MCF 10A (cell line): ENCODE results near the gene PDE7B. TPM values are rescaled to one million over a fixed set of nuclear protein-coding genes. Genes with fewer than 3 reads are reported as not detected.

Experiments used
- BruUV-seq: library from RNA; stranded (reverse); fragments of 400-500 nt; replicated peaks from 2 replicates; lab custom pipeline; 2021; lab: Mats Ljungman, UMichigan
- CTCF ChIA-PET: fragments of 300-600 bp; sonication (Branson Sonifier 250); formaldehyde crosslinking; extraction: SDS; loops from one replicate; lab custom pipeline; 2021; ENCODE audit warnings: antibody characterized with exemption, inconsistent platforms; lab: Yijun Ruan, JAX
- POLR2A ChIA-PET: fragments of 300-600, 350-650 bp; sonication (Branson Sonifier 250); formaldehyde crosslinking; extraction: SDS; loops from one replicate; lab custom pipeline; 2020; ENCODE audit warnings: antibody characterized with exemption, inconsistent platforms; lab: Yijun Ruan, JAX
- DNase-seq: peaks from one replicate; pipeline ENCODE4 v3.0.0-alpha.2; 2018; ENCODE audit not compliant: unreplicated experiment
- H3K27ac Mint-ChIP-seq: one replicate; pipeline ENCODE4 v1.8.0; 2022; ENCODE audit warnings: mild to moderate bottlenecking, low read depth, mixed read lengths; ENCODE audit not compliant: unreplicated experiment
- H3K27me3 Mint-ChIP-seq: one replicate; pipeline ENCODE4 v1.8.0; 2022; ENCODE audit warnings: mixed read lengths; ENCODE audit not compliant: insufficient read depth, unreplicated experiment
- H3K36me3 Mint-ChIP-seq: one replicate; pipeline ENCODE4 v1.8.0; 2022; ENCODE audit warnings: mild to moderate bottlenecking, moderate library complexity, mixed read lengths; ENCODE audit not compliant: insufficient read depth, unreplicated experiment
- H3K4me1 Mint-ChIP-seq: one replicate; pipeline ENCODE4 v1.8.0; 2022; ENCODE audit warnings: mixed read lengths; ENCODE audit not compliant: insufficient read depth, unreplicated experiment
- H3K4me3 Mint-ChIP-seq: one replicate; pipeline ENCODE4 v1.8.0; 2022; ENCODE audit warnings: mild to moderate bottlenecking, moderate library complexity, mixed read lengths; ENCODE audit not compliant: unreplicated experiment
- H3K9me3 Mint-ChIP-seq: one replicate; pipeline ENCODE4 v1.8.0; 2022; ENCODE audit warnings: mixed read lengths; ENCODE audit not compliant: unreplicated experiment
- intact Hi-C: fragments of 100-400 bp; cut with micrococcal nuclease; formaldehyde crosslinking; loops from 2 replicates; pipeline ENCODE4 v1.14.1; 2022
- total RNA-seq: library from RNA; stranded (reverse); gene quantifications from 2 replicates; pipeline ENCODE4 v1.2.3, GENCODE V29; 2022
- TF ChIP-seq, protein P1 (sequence below): fragments of 200-600 bp; IDR thresholded peaks from one replicate; pipeline ENCODE4 v1.8.0; 2022; ENCODE audit warnings: antibody characterized with exemption, mild to moderate bottlenecking; ENCODE audit not compliant: unreplicated experiment

Gene PDE7B
- total RNA-seq, 1 experiment from 2014 or later, result 1.4 TPM

DNA sequence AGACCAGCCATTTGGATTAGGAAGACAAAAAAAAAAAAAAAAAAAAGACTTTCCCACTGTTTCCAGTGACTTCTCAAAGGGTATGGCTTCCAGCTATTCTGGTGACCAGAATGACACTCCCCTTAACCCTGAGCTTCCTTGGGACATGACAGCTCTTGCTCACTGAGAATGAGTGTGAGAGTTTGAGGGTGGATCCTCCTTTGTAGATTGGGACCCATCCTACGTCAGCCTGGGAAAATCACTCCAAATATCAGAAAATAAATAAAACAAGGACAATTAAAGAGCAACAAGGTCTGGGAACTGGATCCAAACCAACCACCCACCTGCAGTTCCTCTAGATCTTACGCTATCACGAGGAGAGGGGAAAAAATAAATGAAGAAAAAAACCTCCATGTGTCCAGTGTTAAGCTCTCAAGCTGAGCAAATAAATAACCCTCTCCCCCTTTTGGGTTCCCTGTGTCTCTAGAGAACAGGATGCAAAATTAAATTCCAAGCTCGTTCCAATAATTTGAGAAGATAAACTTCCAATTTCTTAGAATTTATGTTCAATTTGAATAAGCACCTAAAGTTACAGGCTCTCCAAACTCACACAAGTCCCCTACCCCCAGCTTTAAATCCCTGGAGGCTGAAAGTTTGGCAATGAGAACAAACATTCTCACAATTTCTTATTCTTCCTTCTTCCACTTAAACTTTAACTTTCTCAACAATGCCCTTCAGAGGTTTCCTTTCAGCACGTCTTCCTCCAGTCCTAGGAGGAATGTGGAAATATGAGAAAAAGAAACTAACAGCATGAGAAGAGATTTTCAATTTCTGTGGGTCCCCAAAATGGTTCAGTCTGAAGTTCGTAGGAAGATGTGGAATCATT is 228.4 kb downstream of the PDE7B start:
- intact Hi-C loops, result no loop called here
- ChIA-PET CTCF (interaction anchor here (0.7 to 0.8 kb wide), 2 partner anchors 13 to 544 kb away, joined by 3 read pairs; no protein-coding TSS in a partner anchor), POLR2A (no interaction called here)
- Mint-ChIP-seq H3K9me3 (no peaks in the 10 kb centered on the region), H3K4me3 (no peak overlapping the region), H3K27ac (no peak overlapping the region), H3K4me1 (no peaks in the 10 kb centered on the region), H3K27me3 (no peaks in the 10 kb centered on the region), H3K36me3 (no peaks in the 10 kb centered on the region)
- TF ChIP-seq, protein P1, sequence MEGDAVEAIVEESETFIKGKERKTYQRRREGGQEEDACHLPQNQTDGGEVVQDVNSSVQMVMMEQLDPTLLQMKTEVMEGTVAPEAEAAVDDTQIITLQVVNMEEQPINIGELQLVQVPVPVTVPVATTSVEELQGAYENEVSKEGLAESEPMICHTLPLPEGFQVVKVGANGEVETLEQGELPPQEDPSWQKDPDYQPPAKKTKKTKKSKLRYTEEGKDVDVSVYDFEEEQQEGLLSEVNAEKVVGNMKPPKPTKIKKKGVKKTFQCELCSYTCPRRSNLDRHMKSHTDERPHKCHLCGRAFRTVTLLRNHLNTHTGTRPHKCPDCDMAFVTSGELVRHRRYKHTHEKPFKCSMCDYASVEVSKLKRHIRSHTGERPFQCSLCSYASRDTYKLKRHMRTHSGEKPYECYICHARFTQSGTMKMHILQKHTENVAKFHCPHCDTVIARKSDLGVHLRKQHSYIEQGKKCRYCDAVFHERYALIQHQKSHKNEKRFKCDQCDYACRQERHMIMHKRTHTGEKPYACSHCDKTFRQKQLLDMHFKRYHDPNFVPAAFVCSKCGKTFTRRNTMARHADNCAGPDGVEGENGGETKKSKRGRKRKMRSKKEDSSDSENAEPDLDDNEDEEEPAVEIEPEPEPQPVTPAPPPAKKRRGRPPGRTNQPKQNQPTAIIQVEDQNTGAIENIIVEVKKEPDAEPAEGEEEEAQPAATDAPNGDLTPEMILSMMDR, result no peak
- no TSS peak for BruUV-seq
- no peak for DNase-seq

DNA sequence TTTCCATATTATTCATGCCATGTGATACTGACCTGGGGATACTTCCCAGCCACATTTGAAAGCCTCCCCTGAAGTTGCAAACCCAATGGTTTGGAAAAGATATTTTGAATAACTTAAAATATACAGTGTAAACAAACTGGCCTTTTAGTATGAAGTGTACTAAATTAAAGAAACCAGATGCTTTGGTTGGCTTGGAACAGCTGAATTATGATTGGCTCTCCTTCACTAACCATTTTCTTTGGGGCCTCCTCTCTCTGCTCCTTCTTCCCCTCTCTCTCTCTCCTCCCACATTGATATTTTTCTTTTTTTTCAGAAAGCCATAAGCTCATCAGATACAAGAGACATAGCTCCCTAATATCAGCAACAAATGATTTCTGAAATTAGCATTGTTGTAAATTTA is 232.0 kb downstream of the PDE7B start:
- DNase-seq, result no peak
- ChIA-PET CTCF (no interaction called here), POLR2A (interaction anchor here (0.9 kb wide), 1 partner anchor 10 kb away, joined by 4 read pairs; no protein-coding TSS in a partner anchor)
- H3K4me3 Mint-ChIP-seq, result no peak overlapping the region
- no peaks in the 10 kb centered on the region for H3K9me3 Mint-ChIP-seq
- intact Hi-C loops, result no loop called here
- H3K27me3 Mint-ChIP-seq, result no peaks in the 10 kb centered on the region
- H3K27ac Mint-ChIP-seq, result no peak overlapping the region
- TF ChIP-seq, protein P1, result no peak
- no TSS peak for BruUV-seq
- H3K36me3 Mint-ChIP-seq, result no peaks in the 10 kb centered on the region
- no peaks in the 10 kb centered on the region for H3K4me1 Mint-ChIP-seq

DNA sequence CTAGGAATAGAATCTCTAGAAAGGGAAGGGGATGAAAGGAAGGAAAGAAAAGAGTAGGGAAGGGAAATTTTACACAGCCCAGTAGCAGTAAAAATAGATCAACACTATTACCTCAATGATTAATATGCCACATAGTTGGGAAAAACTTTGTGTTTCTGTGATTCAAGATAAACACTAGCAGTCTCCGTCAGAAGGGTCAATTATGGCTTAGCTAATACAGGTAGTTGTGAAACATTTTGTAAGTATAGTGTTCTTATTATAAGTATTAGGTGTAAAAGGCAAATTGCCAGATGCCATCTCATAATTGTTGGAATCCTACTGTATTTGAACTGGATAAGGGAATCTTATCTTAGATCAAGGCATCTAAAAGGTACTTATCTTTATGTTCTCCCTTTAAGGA is 232.9 kb downstream of the PDE7B start:
- no peaks in the 10 kb centered on the region for H3K9me3 Mint-ChIP-seq
- H3K27ac Mint-ChIP-seq, result no peak overlapping the region
- no peaks in the 10 kb centered on the region for H3K36me3 Mint-ChIP-seq
- intact Hi-C loops, result no loop called here
- no TSS peak for BruUV-seq
- H3K4me1 Mint-ChIP-seq, result no peaks in the 10 kb centered on the region
- ChIA-PET CTCF (no interaction called here), POLR2A (interaction anchor here (0.9 kb wide), 1 partner anchor 11 kb away, joined by 4 read pairs; no protein-coding TSS in a partner anchor)
- TF ChIP-seq, protein P1, result no peak
- H3K4me3 Mint-ChIP-seq, result no peak overlapping the region
- DNase-seq, result no peak
- H3K27me3 Mint-ChIP-seq, result no peaks in the 10 kb centered on the region

DNA sequence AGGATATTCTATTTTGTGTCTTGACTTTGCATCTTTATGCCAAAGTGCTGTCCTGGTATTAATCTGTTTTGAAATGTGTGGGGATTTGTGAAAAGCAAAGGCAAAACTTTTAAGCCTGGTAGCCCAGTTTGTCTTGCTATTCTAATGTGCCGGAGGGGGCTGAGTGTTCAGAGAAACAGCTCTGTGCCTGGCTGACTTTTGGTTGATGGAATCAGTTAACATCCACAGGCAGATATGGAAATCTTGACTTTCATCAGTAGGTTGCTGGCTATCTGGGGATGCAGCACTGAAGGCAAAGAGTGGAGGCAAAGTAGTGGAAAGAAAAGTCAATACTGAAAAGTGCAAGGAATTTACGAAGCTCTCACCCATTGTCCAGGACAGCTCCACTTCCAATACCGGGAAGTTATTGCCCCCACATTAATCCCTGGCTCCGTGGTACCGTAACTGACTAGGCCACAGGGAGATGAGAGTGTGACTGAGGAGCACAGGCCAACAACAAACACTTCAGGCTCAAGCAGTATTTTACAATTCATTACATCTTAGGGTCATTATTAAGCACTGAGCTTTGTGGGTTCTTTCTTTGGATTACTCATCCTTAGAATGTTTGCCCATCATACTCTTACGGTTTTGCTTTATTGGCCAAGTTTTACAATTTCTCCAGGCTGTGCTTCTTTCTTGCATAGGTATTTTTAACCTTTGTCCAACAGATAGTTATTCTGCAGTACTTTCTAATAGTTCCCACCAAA is 234.0 kb downstream of the PDE7B start:
- no peaks in the 10 kb centered on the region for H3K4me1 Mint-ChIP-seq
- TF ChIP-seq, protein P1, result no peak
- no peak overlapping the region for H3K4me3 Mint-ChIP-seq
- no peaks in the 10 kb centered on the region for H3K36me3 Mint-ChIP-seq
- no peaks in the 10 kb centered on the region for H3K27me3 Mint-ChIP-seq
- intact Hi-C loops, result no loop called here
- H3K27ac Mint-ChIP-seq, result no peak overlapping the region
- BruUV-seq, result no TSS peak
- DNase-seq, result no peak
- ChIA-PET CTCF (no interaction called here), POLR2A (no interaction called here)
- H3K9me3 Mint-ChIP-seq, result no peaks in the 10 kb centered on the region
